GOT3 (cell line): Measurements from ENCODE around the gene DEGS1.

Experiments
- DNase-seq: peaks from one replicate; lab custom pipeline; 2025; ENCODE audit warnings: mixed read lengths; lab: John Stamatoyannopoulos, UW

DEGS1 gene

GRCh38 chr1:224182866-224183590, at the start of gene DEGS1:
Gene DEGS1, plus strand, starts transcription at chr1:224183240. Its CDS starts 97 bp downstream, at chr1:224183337.
- DNase-seq, result peak; percentile 73

GRCh38 chr1:224133741-224134299, 49.2 kb upstream of the DEGS1 start:
- DNase-seq, result no peak

GRCh38 chr1:224137518-224137917, 45.5 kb upstream of the DEGS1 start:
- DNase-seq, result no peak

DNA sequence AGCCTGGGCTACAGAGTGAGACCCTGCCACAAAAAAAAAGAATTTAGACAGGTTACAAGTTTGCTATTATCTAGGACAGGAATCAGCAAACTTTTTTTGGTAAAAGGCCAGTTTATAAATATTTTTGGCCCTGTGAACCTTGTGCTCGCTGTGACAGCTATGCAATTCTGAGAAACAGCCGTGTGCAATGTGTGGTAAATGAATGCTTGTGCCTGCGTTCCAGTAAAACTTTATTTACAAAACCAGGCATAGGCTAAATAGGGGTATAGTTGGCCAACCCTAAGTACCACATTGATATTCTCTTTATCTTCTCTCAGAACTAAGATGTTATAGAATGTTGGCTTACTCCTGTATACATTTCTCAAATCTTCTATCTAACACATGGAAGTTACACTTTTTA, 44.8 kb upstream of the DEGS1 start:
- DNase-seq, result no peak

GRCh38 chr1:224141693-224142092, 41.3 kb upstream of the DEGS1 start:
- no peak for DNase-seq

GRCh38 chr1:224149709-224150108, 33.3 kb upstream of the DEGS1 start:
- no peak for DNase-seq

- DNase-seq, result no peak
These were observed 31.9 kb upstream of the DEGS1 start for GRCh38 chr1:224151117-224151516.

GRCh38 chr1:224157316-224157715, 25.7 kb upstream of the DEGS1 start:
- DNase-seq, result no peak

GRCh38 chr1:224159541-224159940, 23.5 kb upstream of the DEGS1 start:
- no peak for DNase-seq

DNA sequence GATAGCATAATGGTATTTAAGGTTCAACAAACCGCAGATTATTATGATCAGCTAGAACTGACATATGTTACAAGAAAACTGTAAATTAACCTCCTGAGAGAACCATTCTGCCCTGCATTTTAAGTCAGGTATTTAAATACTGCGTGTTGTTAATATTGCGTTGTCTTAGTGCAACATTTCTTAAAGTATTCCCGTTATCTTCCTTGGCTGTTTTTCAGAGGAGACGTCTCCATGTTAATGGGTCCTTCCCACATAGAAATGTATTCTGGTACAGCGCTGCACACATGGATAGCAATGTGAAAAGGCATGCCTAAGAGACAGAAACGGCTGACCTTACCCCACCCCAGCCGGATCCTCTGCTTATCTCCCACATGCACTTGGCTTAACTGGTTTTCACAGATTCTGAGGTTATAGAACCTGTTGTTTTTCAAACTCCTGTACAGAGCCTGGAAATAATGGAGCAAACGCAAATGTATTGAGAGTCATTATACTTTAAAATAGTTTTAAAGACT, 22.8 kb upstream of the DEGS1 start:
- no peak for DNase-seq

DNA sequence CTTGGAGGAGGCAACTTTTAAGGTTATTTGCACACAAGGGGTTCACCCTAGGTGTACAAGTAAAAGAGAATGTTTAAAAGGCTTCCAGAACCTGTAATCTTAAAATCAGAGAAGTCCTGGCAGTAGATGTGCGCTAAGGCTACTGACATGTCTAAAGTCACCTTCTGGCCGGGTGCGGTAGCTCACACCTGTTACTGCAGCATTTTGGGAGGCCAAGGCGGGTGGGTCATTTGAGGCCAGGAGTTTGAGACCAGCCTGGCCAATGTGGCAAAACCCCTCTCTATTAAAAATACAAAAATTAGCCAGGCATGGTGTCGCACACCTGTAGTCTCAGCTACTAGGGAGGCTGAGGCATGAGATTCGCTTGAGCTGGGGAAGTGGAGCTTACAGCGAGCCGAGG, 20.3 kb upstream of the DEGS1 start:
- DNase-seq, result no peak

GRCh38 chr1:224163311-224163710, 19.7 kb upstream of the DEGS1 start:
- DNase-seq, result no peak

- DNase-seq, result peak; percentile 12
These were observed 14.1 kb upstream of the DEGS1 start for GRCh38 chr1:224168859-224169380.

- no peak for DNase-seq
These were observed 13.2 kb upstream of the DEGS1 start for GRCh38 chr1:224169718-224170270.

- no peak for DNase-seq
These were observed 12.7 kb upstream of the DEGS1 start for GRCh38 chr1:224170343-224170742.

DNA sequence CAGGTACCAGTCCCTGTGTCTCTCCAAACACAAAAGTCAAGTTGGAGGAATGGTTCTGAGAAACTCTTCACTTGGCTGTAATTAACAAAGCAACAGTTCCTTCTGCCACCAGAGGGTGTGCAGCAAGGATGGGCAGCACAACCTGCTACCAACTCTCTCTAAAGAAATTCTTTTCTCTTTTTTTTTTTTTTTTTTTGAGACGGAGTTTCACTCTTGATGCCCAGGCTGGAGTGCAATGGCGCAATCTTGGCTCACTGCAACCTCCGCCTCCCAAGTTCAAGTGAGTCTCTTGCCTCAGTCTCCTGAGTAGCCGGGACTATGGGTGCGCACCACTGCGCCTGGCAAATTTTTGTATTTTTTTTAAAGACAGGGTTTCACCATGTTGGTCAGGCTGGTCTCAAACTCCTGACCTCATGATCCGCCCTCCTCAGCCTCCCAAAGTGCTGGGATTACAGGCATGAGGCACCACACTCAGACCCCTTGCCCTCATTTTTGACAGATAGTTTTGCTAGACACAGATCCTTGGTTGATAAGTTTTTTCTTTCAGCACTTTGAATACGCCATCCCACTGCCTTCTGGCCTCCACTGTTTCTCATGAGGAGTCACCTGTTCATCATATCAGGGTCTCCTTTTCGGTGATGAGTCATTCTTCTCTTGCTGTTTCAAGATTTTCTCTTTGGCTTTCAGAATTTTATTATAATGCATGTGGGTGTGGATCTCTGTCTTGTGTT, 12.1 kb upstream of the DEGS1 start:
- DNase-seq, result no peak

DNA sequence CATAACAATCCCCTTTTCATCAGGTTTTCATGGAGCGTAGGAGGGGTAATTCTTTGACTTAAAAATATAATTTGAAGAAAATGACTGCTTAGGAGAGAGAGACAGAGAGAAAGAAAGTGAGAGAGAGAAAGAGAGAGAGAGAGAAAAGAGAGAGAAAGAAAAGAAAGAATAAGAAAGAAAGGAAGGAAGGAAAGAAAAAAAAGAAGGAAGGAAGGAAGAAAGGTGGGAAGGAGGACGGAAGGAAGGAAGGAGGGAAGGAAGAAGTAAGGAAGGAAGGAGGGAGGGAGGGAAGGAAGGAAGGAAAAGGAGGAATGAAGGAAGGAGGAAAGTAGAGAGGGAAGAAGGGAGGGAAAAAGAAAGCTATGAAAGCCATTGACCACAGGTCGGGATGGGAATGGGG, 10.8 kb upstream of the DEGS1 start:
- DNase-seq, result no peak

DNA sequence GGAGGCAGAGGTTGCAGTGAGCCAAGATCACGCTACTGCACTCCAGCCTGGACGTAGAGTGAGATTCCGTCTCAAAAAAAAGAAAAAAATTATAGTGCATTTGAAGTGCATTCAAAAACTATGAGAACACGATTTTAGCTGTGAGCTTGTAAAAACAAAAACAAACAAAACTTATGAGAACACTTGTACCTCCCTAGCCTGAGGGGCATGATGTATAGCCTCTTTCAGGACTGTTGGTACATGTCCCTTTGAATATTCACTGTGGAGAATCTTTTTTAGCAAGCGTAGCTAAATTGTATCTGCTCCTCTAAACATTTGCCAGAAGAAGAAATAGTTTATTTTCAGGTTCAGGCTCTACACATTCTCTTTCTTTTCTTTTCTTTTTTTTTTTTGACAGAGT, 9.5 kb upstream of the DEGS1 start:
- DNase-seq, result no peak

- no peak for DNase-seq
These were observed 7.4 kb upstream of the DEGS1 start for GRCh38 chr1:224175617-224176016.

- DNase-seq, result no peak
These were observed 5.6 kb upstream of the DEGS1 start for GRCh38 chr1:224177356-224177999.

DNA sequence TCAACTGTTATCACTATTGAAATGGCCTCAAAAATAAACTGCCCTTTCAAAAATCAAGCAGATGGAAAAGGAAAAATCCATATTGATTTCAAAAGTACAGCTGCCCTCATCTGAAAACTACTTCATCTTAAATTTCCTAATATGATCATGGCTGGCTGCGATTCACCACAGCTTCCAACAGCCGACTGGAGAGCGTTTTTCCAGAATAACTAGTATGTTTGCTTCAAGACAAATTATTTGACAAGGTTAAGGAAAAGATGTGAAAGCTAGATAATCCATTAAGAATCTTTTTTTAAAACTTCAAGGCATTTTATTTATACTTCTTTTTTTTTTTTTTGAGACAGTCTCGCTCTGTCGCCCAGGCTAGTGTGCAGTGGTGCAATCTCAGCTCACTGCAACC, 4.1 kb upstream of the DEGS1 start:
- no peak for DNase-seq
